Left lung (tissue), 10 donors: ENCODE data around the gene B2M. TPM values are rescaled to one million over a fixed set of nuclear protein-coding genes. Genes with fewer than 3 reads are reported as not detected.
"Not testable (repeated sequence)": the region's sequence is repeated elsewhere in the genome, so short reads cannot be mapped to it uniquely, and the experiment has no call there.

Experiments
- ATAC-seq: fragments of 200-7000 bp; cut with Tn5 transposase; one replicate; pipeline ENCODE4 v1.9.1; 2020; ENCODE audit warnings: moderate library complexity
- DNase-seq, 4 donors: peaks; one replicate each; pipeline ENCODE4 v3.0.0-alpha.2; 2013 to 2020
- H3K27ac ChIP-seq, 2 donors: fragments of 200-600 bp; sonication (generic) in 1 of 2; one replicate each; pipeline versions ENCODE4 v1.5.0 to v1.8.0; 2020 to 2021
- H3K27me3 ChIP-seq, 2 donors: fragments of 200-600 bp; sonication (generic) in 1 of 2; one replicate each; pipeline versions ENCODE4 v1.5.0 to v1.8.0; 2020 to 2021
- H3K36me3 ChIP-seq, 2 donors: fragments of 200-600 bp; sonication (generic) in 1 of 2; one replicate each; pipeline versions ENCODE4 v1.5.0 to v1.8.0; 2020 to 2021
- H3K4me1 ChIP-seq, 2 donors: fragments of 200-600 bp; one replicate each; pipeline ENCODE4 v1.8.0; 2021
- H3K4me3 ChIP-seq, 2 donors: fragments of 200-600 bp; sonication (generic) in 1 of 2; one replicate each; pipeline versions ENCODE4 v1.5.0 to v1.8.0; 2020 to 2021; ENCODE audit warnings: mild to moderate bottlenecking in 1 of 2
- H3K9me3 ChIP-seq, 2 donors: fragments of 200-600 bp; sonication (generic) in 1 of 2; one replicate each; pipeline versions ENCODE4 v1.5.0 to v1.8.0; 2020 to 2021
- intact Hi-C, 2 donors: fragments of 100-400 bp; cut with DNase I; formaldehyde crosslinking; loops; one replicate each; pipeline versions ENCODE4 v1.11.2 to v1.14.2; 2022
- polyA plus RNA-seq, 6 donors: library from polyadenylated mRNA; unstranded; fragments of 120-200 nt; gene quantifications; one replicate each; pipeline ENCODE4 v1.2.1, GENCODE V29; 2013; ENCODE audit not compliant: insufficient read length in 6 of 6
- total RNA-seq, 2 donors: library from RNA; stranded (reverse); fragmentation: NEBNext Ultra II Directional; extraction: Animal tissue kit (Norgen Biotek cat#: 25700); gene quantifications; one replicate each; pipeline ENCODE4 v1.2.1, GENCODE V29; 2021
- TF ChIP-seq, protein P1 (sequence below), 2 donors: fragments of 200-600 bp; sonication (generic) in 1 of 2; IDR thresholded peaks; one replicate each; pipeline versions ENCODE4 v1.5.0 to v1.8.0; 2021; ENCODE audit warnings: antibody characterized with exemption in 2 of 2
- donor health status: DM: no; HTN: yes; CAD: no.
- donor health status: DM: no; HTN: no; CAD: no.

Gene B2M
- total and polyA plus RNA-seq, 8 donors = 1,154 to 5,072 (median 1,442) TPM

DNA sequence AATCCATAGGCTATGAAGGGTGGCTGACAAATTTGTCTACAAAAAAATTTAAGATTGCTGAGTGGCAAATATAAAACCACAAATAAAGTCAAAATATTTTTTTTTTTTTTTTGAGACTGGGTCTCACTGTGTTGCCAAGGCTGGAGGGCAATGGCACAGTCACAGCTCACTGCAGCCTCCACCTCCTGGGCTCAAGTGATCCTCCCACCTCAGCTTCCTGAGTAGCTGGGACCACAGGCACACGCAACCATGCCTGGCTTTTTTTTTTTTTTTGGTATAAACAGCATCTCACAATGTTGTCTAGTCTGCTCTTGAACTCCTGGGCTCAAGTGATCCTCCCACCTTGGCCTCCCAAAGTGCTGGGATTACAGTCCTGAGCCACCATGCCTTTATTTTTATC lies 21.1 kb upstream of the B2M start:
- DNase-seq, H3K9me3 ChIP-seq, H3K36me3 ChIP-seq, H3K4me3 ChIP-seq, H3K4me1 ChIP-seq, H3K27me3 ChIP-seq, ATAC-seq, H3K27ac ChIP-seq, intact Hi-C loops: not testable (repeated sequence)

DNA sequence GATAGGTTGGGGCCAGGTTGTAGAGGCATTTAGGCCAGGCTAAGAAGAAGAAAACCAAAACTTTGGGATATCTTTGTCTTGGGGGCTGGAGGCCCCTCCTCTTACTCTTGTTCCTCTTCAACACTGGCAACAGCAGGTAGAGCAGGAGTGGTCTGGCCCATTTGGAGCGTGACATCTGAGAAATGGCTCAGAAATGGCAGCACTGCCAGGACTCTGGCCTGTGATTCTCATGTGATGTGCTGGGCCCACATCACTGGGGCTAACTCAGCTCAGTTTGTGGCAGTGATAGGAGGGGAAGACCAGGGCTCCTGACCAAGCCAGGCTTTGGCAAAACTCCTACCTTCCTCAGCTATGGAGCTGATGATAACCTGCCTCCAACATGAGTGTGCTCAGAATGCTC lies 18.7 kb upstream of the B2M start:
- intact Hi-C loops = no loop called here
- DNase-seq = no peak
- Histone ChIP-seq H3K9me3 (no peaks in the 10 kb centered on the region), H3K4me1 (no peaks in the 10 kb centered on the region), H3K27ac (no peak overlapping the region), H3K4me3 (no peak overlapping the region), H3K36me3 (no peaks in the 10 kb centered on the region), H3K27me3 (no peaks in the 10 kb centered on the region)
- TF ChIP-seq, protein P1, sequence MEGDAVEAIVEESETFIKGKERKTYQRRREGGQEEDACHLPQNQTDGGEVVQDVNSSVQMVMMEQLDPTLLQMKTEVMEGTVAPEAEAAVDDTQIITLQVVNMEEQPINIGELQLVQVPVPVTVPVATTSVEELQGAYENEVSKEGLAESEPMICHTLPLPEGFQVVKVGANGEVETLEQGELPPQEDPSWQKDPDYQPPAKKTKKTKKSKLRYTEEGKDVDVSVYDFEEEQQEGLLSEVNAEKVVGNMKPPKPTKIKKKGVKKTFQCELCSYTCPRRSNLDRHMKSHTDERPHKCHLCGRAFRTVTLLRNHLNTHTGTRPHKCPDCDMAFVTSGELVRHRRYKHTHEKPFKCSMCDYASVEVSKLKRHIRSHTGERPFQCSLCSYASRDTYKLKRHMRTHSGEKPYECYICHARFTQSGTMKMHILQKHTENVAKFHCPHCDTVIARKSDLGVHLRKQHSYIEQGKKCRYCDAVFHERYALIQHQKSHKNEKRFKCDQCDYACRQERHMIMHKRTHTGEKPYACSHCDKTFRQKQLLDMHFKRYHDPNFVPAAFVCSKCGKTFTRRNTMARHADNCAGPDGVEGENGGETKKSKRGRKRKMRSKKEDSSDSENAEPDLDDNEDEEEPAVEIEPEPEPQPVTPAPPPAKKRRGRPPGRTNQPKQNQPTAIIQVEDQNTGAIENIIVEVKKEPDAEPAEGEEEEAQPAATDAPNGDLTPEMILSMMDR (IDR thresholded peaks at IDR 0.05) = no peak
- ATAC-seq = no peak

DNA sequence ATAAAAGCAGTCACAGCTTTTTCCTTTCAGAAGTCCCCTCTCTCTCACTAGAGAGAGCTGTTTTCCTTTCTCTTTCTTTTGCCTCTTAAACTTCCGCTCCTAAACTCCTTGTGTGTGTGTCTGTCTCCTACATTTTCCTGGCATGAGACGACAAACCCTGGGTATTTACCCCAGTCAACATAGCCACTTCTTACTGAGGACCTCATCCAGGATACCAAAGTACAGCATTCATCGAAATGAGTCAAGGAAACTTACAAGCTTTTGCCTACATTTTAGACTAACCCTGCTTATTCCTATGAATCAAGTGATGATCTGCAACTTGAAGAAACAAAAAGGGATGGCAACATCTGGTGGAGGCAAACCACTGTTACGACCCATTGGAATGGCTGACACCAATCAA lies 16.9 kb upstream of the B2M start:
- intact Hi-C loops = no loop called here
- H3K27ac ChIP-seq = no peak overlapping the region

DNA sequence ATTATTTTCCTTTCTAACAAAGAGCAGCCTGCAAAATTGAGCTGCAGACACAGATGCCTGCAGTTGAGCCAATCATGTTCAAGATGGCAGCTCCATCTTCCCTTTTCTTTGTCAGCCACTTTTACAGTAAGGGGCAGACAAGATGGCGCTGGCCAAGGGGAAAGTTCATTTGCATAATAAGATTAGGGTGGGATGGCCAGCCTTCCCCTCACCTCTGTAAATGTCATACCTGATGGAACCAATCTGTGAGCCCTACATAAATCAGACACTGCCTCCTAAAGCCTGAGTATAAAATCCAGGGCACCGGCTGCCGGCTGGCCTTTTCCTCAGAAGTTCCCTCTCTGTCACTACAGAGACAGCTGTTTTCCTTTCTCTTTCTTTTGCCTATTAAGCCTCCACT lies 16.0 kb upstream of the B2M start:
- no peaks in the 10 kb centered on the region for H3K27me3 ChIP-seq
- TF ChIP-seq, protein P1 (IDR thresholded peaks at IDR 0.05) = no peak
- H3K27ac ChIP-seq = no peak overlapping the region
- intact Hi-C loops = no loop called here
- peaks cover 0 to 2% of the 10 kb centered on the region in 2 donors for H3K9me3 ChIP-seq
- no peak for ATAC-seq
- H3K4me3 ChIP-seq = no peak overlapping the region
- DNase-seq = no peak
- H3K36me3 ChIP-seq = no peaks in the 10 kb centered on the region
- H3K4me1 ChIP-seq = no peaks in the 10 kb centered on the region

More for the DNA sequence above, 16.9 kb upstream of the B2M start:
- Histone ChIP-seq H3K4me3 (no peak overlapping the region), H3K27me3 (no peaks in the 10 kb centered on the region), H3K9me3 (no peaks in the 10 kb centered on the region), H3K4me1 (no peaks in the 10 kb centered on the region), H3K36me3 (no peaks in the 10 kb centered on the region)
- ATAC-seq (no peak), DNase-seq (no peak)
- TF ChIP-seq, protein P1 (IDR thresholded peaks at IDR 0.05) = no peak

DNA sequence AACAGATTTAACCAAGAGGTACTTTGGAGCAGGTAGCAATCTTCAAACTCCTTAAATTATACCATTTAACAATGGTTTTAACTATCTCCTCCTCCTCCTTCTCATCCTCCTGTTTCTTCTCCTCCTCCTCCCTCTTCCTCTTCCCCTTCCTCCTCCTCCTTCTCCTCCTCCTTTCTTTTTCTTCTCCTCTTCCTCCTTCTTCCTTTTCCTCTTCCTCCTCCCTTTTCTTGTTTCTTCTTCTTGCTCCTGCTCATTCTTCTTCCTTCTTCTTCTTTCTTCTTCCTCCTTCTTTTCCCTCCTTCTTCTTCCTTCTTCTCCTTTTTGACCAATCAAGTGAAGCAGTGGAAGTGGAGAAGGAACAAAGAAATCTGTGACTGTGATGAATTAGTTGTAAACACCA lies 14.3 kb upstream of the B2M start:
- no peak overlapping the region for H3K4me3 ChIP-seq
- TF ChIP-seq, protein P1 (IDR thresholded peaks at IDR 0.05) = no peak
- H3K27me3 ChIP-seq = no peaks in the 10 kb centered on the region
- no peaks in the 10 kb centered on the region for H3K36me3 ChIP-seq
- no peak for ATAC-seq
- DNase-seq = no peak
- peaks cover 0 to 9% of the 10 kb centered on the region in 2 donors for H3K9me3 ChIP-seq
- no peak overlapping the region for H3K27ac ChIP-seq
- no peaks in the 10 kb centered on the region for H3K4me1 ChIP-seq
- intact Hi-C loops = no loop called here

DNA sequence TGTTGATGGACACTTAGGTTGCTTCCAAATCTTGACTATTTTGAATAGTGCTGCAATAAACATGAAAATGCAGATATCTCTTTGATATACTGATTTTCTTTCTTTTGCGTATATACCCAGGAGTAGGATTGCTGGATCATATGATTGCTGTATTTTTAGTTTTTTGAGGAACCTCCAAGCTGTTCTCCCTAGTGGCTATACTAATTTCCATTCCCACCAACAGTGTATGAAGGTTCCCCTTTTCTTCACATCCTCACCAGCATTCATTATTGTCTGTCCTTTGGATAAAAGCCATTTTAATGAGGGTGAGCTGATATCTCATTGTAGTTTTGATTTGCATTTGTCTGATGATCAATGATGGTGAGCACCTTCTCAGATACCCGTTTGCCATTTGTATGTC lies 12.7 kb upstream of the B2M start:
- ATAC-seq (no peak), DNase-seq (no peak)
- Histone ChIP-seq H3K27me3 (no peaks in the 10 kb centered on the region), H3K36me3 (no peaks in the 10 kb centered on the region), H3K9me3 (peaks cover 0 to 20% of the 10 kb centered on the region in 2 donors), H3K4me1 (no peaks in the 10 kb centered on the region), H3K27ac (no peak overlapping the region), H3K4me3 (no peak overlapping the region)
- intact Hi-C loops = no loop called here
- TF ChIP-seq, protein P1 (IDR thresholded peaks at IDR 0.05) = no peak

DNA sequence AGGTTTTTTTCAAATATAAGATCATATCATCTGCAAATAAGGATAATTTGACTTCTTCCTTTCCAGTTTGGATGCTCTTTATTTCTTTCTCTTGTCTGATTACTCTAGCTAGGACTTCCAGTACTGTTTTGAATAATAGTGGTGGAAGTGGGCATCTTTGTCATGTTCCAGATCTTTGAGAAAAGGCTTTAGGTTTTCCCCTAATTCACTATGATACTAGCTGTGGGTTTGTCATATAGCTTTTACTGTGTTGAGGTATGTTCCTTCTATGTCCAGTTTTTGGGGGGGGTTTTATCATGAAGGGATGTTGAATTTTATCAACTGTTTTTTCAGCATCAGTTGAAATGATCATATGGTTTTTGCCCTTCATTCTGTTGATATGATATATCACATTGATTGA lies 10.6 kb upstream of the B2M start:
- H3K4me3 ChIP-seq, H3K4me1 ChIP-seq, intact Hi-C loops, DNase-seq, H3K27me3 ChIP-seq, H3K27ac ChIP-seq, H3K36me3 ChIP-seq, ATAC-seq: not testable (repeated sequence)
- peaks cover 0 to 20% of the 10 kb centered on the region in 2 donors for H3K9me3 ChIP-seq
